HEK293 (cell line): ENCODE data around the gene PRR14L.

ENCODE experiments used
- BCL6B ChIP-seq: fragments of 450-650 bp; formaldehyde crosslinking; IDR thresholded peaks from 2 replicates; pipeline ENCODE4 v1.5.1; 2017; ENCODE audit warnings: missing biosample characterization, missing genetic modification characterization
- GLI2 ChIP-seq: fragments of 450-650 bp; formaldehyde crosslinking; IDR thresholded peaks from 2 replicates; pipeline ENCODE4; 2017; ENCODE audit warnings: missing biosample characterization, missing genetic modification characterization, low read depth, borderline replicate concordance
- HOXC10 ChIP-seq: sonication (generic); formaldehyde crosslinking; IDR thresholded peaks from 2 replicates; pipeline ENCODE4 v1.8.1; 2023; ENCODE audit warnings: mild to moderate bottlenecking, missing genetic modification reagents
- INSM2 ChIP-seq: fragments of 450-650 bp; formaldehyde crosslinking; IDR thresholded peaks from 2 replicates; pipeline ENCODE4 v1.5.1; 2016; ENCODE audit warnings: missing biosample characterization, missing genetic modification characterization
- KLF10 ChIP-seq: fragments of 450-650 bp; IDR thresholded peaks from 2 replicates; pipeline ENCODE4 v1.5.1; 2018; ENCODE audit warnings: missing biosample characterization, mild to moderate bottlenecking, missing genetic modification characterization
- KLF7 ChIP-seq: fragments of 450-650 bp; formaldehyde crosslinking; IDR thresholded peaks from 2 replicates; pipeline ENCODE4 v1.5.1; 2016; ENCODE audit warnings: missing biosample characterization, missing genetic modification characterization, borderline replicate concordance
- MEIS1 ChIP-seq: sonication (generic); formaldehyde crosslinking; IDR thresholded peaks from 2 replicates; pipeline ENCODE4 v1.8.1; 2022; ENCODE audit warnings: missing genetic modification reagents, mild to moderate bottlenecking, borderline replicate concordance
- PRDM6 ChIP-seq: fragments of 450-650 bp; formaldehyde crosslinking; IDR thresholded peaks from 2 replicates; pipeline ENCODE4 v1.5.1; 2017; ENCODE audit warnings: missing biosample characterization, missing genetic modification characterization
- RBAK ChIP-seq: fragments of 450-650 bp; formaldehyde crosslinking; IDR thresholded peaks from 2 replicates; pipeline ENCODE4 v1.5.1; 2016; ENCODE audit warnings: missing biosample characterization, missing genetic modification characterization
- ZBTB1 ChIP-seq: fragments of 450-650 bp; formaldehyde crosslinking; IDR thresholded peaks from 2 replicates; pipeline ENCODE4 v1.5.1; 2016; ENCODE audit warnings: missing biosample characterization, missing genetic modification characterization
- ZBTB11 ChIP-seq: fragments of 450-650 bp; formaldehyde crosslinking; conservative IDR thresholded peaks from 2 replicates; pipeline ENCODE4 v1.5.1; 2016; ENCODE audit warnings: low read depth, missing biosample characterization, missing genetic modification characterization
- ZBTB8A ChIP-seq: fragments of 450-650 bp; formaldehyde crosslinking; IDR thresholded peaks from 2 replicates; pipeline ENCODE4 v1.5.1; 2016; ENCODE audit warnings: missing biosample characterization, missing genetic modification characterization
- ZNF121 ChIP-seq: fragments of 450-650 bp; formaldehyde crosslinking; IDR thresholded peaks from 2 replicates; pipeline ENCODE4 v1.5.1; 2016; ENCODE audit warnings: missing biosample characterization, missing genetic modification characterization
- ZNF133 ChIP-seq: fragments of 450-650 bp; formaldehyde crosslinking; IDR thresholded peaks from 2 replicates; pipeline ENCODE4 v1.5.1; 2016; ENCODE audit warnings: missing biosample characterization, missing genetic modification characterization
- ZNF157 ChIP-seq: fragments of 450-650 bp; formaldehyde crosslinking; IDR thresholded peaks from 2 replicates; pipeline ENCODE4 v1.5.1; 2016; ENCODE audit warnings: missing biosample characterization, missing genetic modification characterization
- ZNF174 ChIP-seq: fragments of 450-650 bp; formaldehyde crosslinking; IDR thresholded peaks from 2 replicates; pipeline ENCODE4 v1.5.0; 2017; ENCODE audit warnings: missing biosample characterization, mild to moderate bottlenecking, missing genetic modification characterization
- ZNF184 ChIP-seq: fragments of 450-650 bp; IDR thresholded peaks from 2 replicates; pipeline ENCODE4 v1.5.1; 2018; ENCODE audit warnings: missing biosample characterization, mild to moderate bottlenecking, missing genetic modification characterization
- ZNF362 ChIP-seq: fragments of 450-650 bp; formaldehyde crosslinking; IDR thresholded peaks from 2 replicates; pipeline ENCODE4 v1.5.1; 2016; ENCODE audit warnings: missing biosample characterization, missing genetic modification characterization
- ZNF37A ChIP-seq: fragments of 450-650 bp; IDR thresholded peaks from 2 replicates; pipeline ENCODE4 v1.5.1; 2018; ENCODE audit warnings: missing biosample characterization, missing genetic modification characterization
- ZNF398 ChIP-seq: fragments of 450-650 bp; formaldehyde crosslinking; IDR thresholded peaks from 2 replicates; pipeline ENCODE4 v1.5.1; 2017; ENCODE audit warnings: missing biosample characterization, missing genetic modification characterization
- ZNF548 ChIP-seq: fragments of 450-650 bp; formaldehyde crosslinking; IDR thresholded peaks from 2 replicates; pipeline ENCODE4 v1.5.1; 2016; ENCODE audit warnings: missing biosample characterization, missing genetic modification characterization
- ZNF555 ChIP-seq: fragments of 450-650 bp; formaldehyde crosslinking; conservative IDR thresholded peaks from 2 replicates; pipeline ENCODE4 v1.5.1; 2017; ENCODE audit warnings: missing biosample characterization, mild to moderate bottlenecking, missing genetic modification characterization, inconsistent platforms
- ZNF571 ChIP-seq: fragments of 450-650 bp; formaldehyde crosslinking; IDR thresholded peaks from 2 replicates; pipeline ENCODE4 v1.5.0; 2017; ENCODE audit warnings: missing biosample characterization, missing genetic modification characterization
- ZNF639 ChIP-seq: fragments of 450-650 bp; formaldehyde crosslinking; IDR thresholded peaks from 2 replicates; pipeline ENCODE4 v1.5.1; 2016; ENCODE audit warnings: missing biosample characterization, missing genetic modification characterization
- ZNF654 ChIP-seq: fragments of 450-650 bp; formaldehyde crosslinking; IDR thresholded peaks from 2 replicates; pipeline ENCODE4 v1.5.1; 2016; ENCODE audit warnings: low read depth, missing biosample characterization, missing genetic modification characterization
- ZNF658 ChIP-seq: fragments of 450-650 bp; formaldehyde crosslinking; IDR thresholded peaks from 2 replicates; pipeline ENCODE4; 2016; ENCODE audit warnings: missing biosample characterization, missing genetic modification characterization
- ZNF664 ChIP-seq: fragments of 450-650 bp; formaldehyde crosslinking; IDR thresholded peaks from 2 replicates; pipeline ENCODE4 v1.5.1; 2016; ENCODE audit warnings: missing biosample characterization, missing genetic modification characterization

The PRR14L gene

GRCh38 chr22:31646186-31647019 is 103.5 kb downstream of the PRR14L start (continued):
- TF ChIP-seq PRDM6 (tag by site-specific recombination) (peak; percentile 91), ZNF664 (tag by site-specific recombination) (0 out of 2 replicates have a peak, but pooled peaks have one; percentile 10), HOXC10 (CRISPR knock-in tag) (no peak), ZBTB8A (tag by site-specific recombination) (no peak), ZNF571 (tag by site-specific recombination) (no peak), ZNF157 (tag by site-specific recombination) (0 out of 2 replicates have a peak, but pooled peaks have one; percentile 11), KLF10 (tag by site-specific recombination) (peak; percentile 70), ZNF174 (no peak), ZNF362 (tag by site-specific recombination) (peak; percentile 81; the same call in 1 of the 2 replicates), ZNF555 (tag by site-specific recombination) (no peak), ZNF37A (tag by site-specific recombination) (no peak), ZNF398 (tag by site-specific recombination) (peak; percentile 73), ZNF184 (tag by site-specific recombination) (peak; percentile 83; the same call in 1 of the 2 replicates), ZNF639 (tag by site-specific recombination) (peak; percentile 81), ZNF121 (no peak), ZNF654 (tag by site-specific recombination) (no peak), INSM2 (tag by site-specific recombination) (peak; percentile 90), ZNF133 (tag by site-specific recombination) (no peak), ZNF658 (tag by site-specific recombination) (no peak), GLI2 (tag by site-specific recombination) (peak; percentile 46; the same call in 1 of the 2 replicates), ZBTB1 (0 out of 2 replicates have a peak, but pooled peaks have one; percentile 20), ZBTB11 (tag by site-specific recombination) (no peak), RBAK (tag by site-specific recombination) (no peak), MEIS1 (CRISPR knock-in tag) (no peak), KLF7 (tag by site-specific recombination) (no peak), BCL6B (tag by site-specific recombination) (peak; percentile 69), ZNF548 (no peak)
